ENCODE data around the gene RAB7A. TPM values are rescaled to one million over a fixed set of nuclear protein-coding genes. Genes with fewer than 3 reads are reported as not detected.
"Not testable (repeated sequence)": the region's sequence is repeated elsewhere in the genome, so short reads cannot be mapped to it uniquely, and the experiment has no call there.

Gene RAB7A
- total and polyA plus RNA-seq, 2 experiments from 2014 or later = 108 to 269 TPM

GRCh38 chr3:128824132-128824850, 98.3 kb downstream of the RAB7A start:
- Histone ChIP-seq H3K9me3 (ENCODE audit: low read depth) (no peaks in the 10 kb centered on the region), H2AFZ (no peak overlapping the region), H4K20me1 (ENCODE audit: insufficient read depth, poor library complexity, severe bottlenecking) (no peaks in the 10 kb centered on the region), H3K4me2 (no peak overlapping the region), H3K79me2 (no peaks in the 10 kb centered on the region), H3K9me2 (replicated peaks; ENCODE audit: insufficient read depth) (no peaks in the 10 kb centered on the region), H3K4me1 (ENCODE audit: insufficient read depth) (no peaks in the 10 kb centered on the region), H3K27ac (no peak overlapping the region), H3K36me3 (replicated peaks; ENCODE audit: insufficient read depth, low read depth) (no peaks in the 10 kb centered on the region), H3K27me3 (no peaks in the 10 kb centered on the region), H3K4me3 (no peak overlapping the region)
- no peak for TF ChIP-seq EZH2 (IDR thresholded peaks at IDR 0.05; ENCODE audit: borderline replicate concordance)
- no peak for TF ChIP-seq EZH2phosphoT487 (IDR thresholded peaks at IDR 0.05; ENCODE audit: low read depth, severe bottlenecking, unreplicated experiment)
- no peak for TF ChIP-seq CTCF (IDR thresholded peaks at IDR 0.05; ENCODE audit: poor library complexity)
- no peak for DNase-seq (ENCODE audit: low spot score)
- WGBS (ENCODE audit: low lambda C conversion rate, missing lambda C conversion rate) = 92% methylated on average over 10 of the region's 10 CpGs

- 90% methylated on average over 4 of the region's 4 CpGs for WGBS (ENCODE audit: low lambda C conversion rate, missing lambda C conversion rate)
- Histone ChIP-seq H4K20me1 (ENCODE audit: insufficient read depth, poor library complexity, severe bottlenecking) (no peaks in the 10 kb centered on the region), H3K27ac (no peak overlapping the region), H2AFZ (no peak overlapping the region), H3K9me3 (ENCODE audit: low read depth) (no peaks in the 10 kb centered on the region), H3K27me3 (no peaks in the 10 kb centered on the region), H3K79me2 (no peaks in the 10 kb centered on the region), H3K36me3 (replicated peaks; ENCODE audit: insufficient read depth, low read depth) (no peaks in the 10 kb centered on the region), H3K4me3 (no peak overlapping the region), H3K4me2 (no peak overlapping the region), H3K9me2 (replicated peaks; ENCODE audit: insufficient read depth) (no peaks in the 10 kb centered on the region), H3K4me1 (ENCODE audit: insufficient read depth) (peaks cover 1% of the 10 kb centered on the region)
- TF ChIP-seq EZH2phosphoT487 (IDR thresholded peaks at IDR 0.05; ENCODE audit: low read depth, severe bottlenecking, unreplicated experiment) = no peak
- TF ChIP-seq CTCF (IDR thresholded peaks at IDR 0.05; ENCODE audit: poor library complexity) = no peak
- no peak for TF ChIP-seq EZH2 (IDR thresholded peaks at IDR 0.05; ENCODE audit: borderline replicate concordance)
- DNase-seq (ENCODE audit: low spot score) = no peak
Measured at GRCh38 chr3:128825117-128825725, 99.2 kb downstream of the RAB7A start.

GRCh38 chr3:128829087-128829486, 103.1 kb downstream of the RAB7A start:
- H3K4me1 ChIP-seq (ENCODE audit: insufficient read depth); H3K4me2 ChIP-seq; H3K4me3 ChIP-seq; H2AFZ ChIP-seq; H3K79me2 ChIP-seq; H4K20me1 ChIP-seq (ENCODE audit: insufficient read depth, poor library complexity, severe bottlenecking); H3K9me3 ChIP-seq (ENCODE audit: low read depth); H3K36me3 ChIP-seq (replicated peaks; ENCODE audit: insufficient read depth, low read depth); H3K9me2 ChIP-seq (replicated peaks; ENCODE audit: insufficient read depth); H3K27me3 ChIP-seq; DNase-seq (ENCODE audit: low spot score): not testable (repeated sequence)
- H3K27ac ChIP-seq = peak overlapping the region; percentile 9
- WGBS (ENCODE audit: low lambda C conversion rate, missing lambda C conversion rate) = 46% methylated on average over 9 of the region's 9 CpGs

GRCh38 chr3:128829925-128830625, 104.1 kb downstream of the RAB7A start:
- not testable (repeated sequence) for H2AFZ ChIP-seq; H3K27ac ChIP-seq; H3K4me3 ChIP-seq; H4K20me1 ChIP-seq (ENCODE audit: insufficient read depth, poor library complexity, severe bottlenecking); H3K79me2 ChIP-seq; H3K27me3 ChIP-seq; H3K4me1 ChIP-seq (ENCODE audit: insufficient read depth); H3K9me3 ChIP-seq (ENCODE audit: low read depth); H3K4me2 ChIP-seq; H3K9me2 ChIP-seq (replicated peaks; ENCODE audit: insufficient read depth); DNase-seq (ENCODE audit: low spot score); H3K36me3 ChIP-seq (replicated peaks; ENCODE audit: insufficient read depth, low read depth)
- WGBS (ENCODE audit: low lambda C conversion rate, missing lambda C conversion rate) = 43% methylated on average over 7 of the region's 7 CpGs

- WGBS (ENCODE audit: low lambda C conversion rate, missing lambda C conversion rate) = 87% methylated on average over 5 of the region's 5 CpGs
- not testable (repeated sequence) for H3K79me2 ChIP-seq; H3K4me1 ChIP-seq (ENCODE audit: insufficient read depth)
Measured at GRCh38 chr3:128830762-128831161, 104.8 kb downstream of the RAB7A start.

GRCh38 chr3:128832979-128833378, 107.0 kb downstream of the RAB7A start:
- H3K27me3 ChIP-seq; H3K36me3 ChIP-seq (replicated peaks; ENCODE audit: insufficient read depth, low read depth); H3K4me3 ChIP-seq; H3K4me1 ChIP-seq (ENCODE audit: insufficient read depth); DNase-seq (ENCODE audit: low spot score); H3K9me3 ChIP-seq (ENCODE audit: low read depth); H3K27ac ChIP-seq; H4K20me1 ChIP-seq (ENCODE audit: insufficient read depth, poor library complexity, severe bottlenecking); H2AFZ ChIP-seq; H3K79me2 ChIP-seq; H3K9me2 ChIP-seq (replicated peaks; ENCODE audit: insufficient read depth); H3K4me2 ChIP-seq: not testable (repeated sequence)
- 65% methylated on average over 5 of the region's 5 CpGs for WGBS (ENCODE audit: low lambda C conversion rate, missing lambda C conversion rate)

More at GRCh38 chr3:128830762-128831161, 104.8 kb downstream of the RAB7A start:
- not testable (repeated sequence) for DNase-seq (ENCODE audit: low spot score); H3K9me2 ChIP-seq (replicated peaks; ENCODE audit: insufficient read depth); H2AFZ ChIP-seq; H3K9me3 ChIP-seq (ENCODE audit: low read depth); H3K27me3 ChIP-seq; H3K36me3 ChIP-seq (replicated peaks; ENCODE audit: insufficient read depth, low read depth); H3K4me2 ChIP-seq; H4K20me1 ChIP-seq (ENCODE audit: insufficient read depth, poor library complexity, severe bottlenecking); H3K27ac ChIP-seq; H3K4me3 ChIP-seq
